Liver (tissue), 9 donors: ENCODE results near the gene DCDC2C. TPM values are rescaled to one million over a fixed set of nuclear protein-coding genes. Genes with fewer than 3 reads are reported as not detected.

Experiments
- DNase-seq: peaks from one replicate; pipeline ENCODE4 v3.0.0-alpha.2; 2017; ENCODE audit warnings: low spot score
- H3K27ac ChIP-seq, 2 donors: one replicate each; pipeline ENCODE4 v1.7.0; 2013; ENCODE audit warnings: inconsistent platforms in 2 of 2, low read length in 2 of 2, control low read depth in 1 of 2, low read depth in 1 of 2, mild to moderate bottlenecking in 1 of 2
- H3K27me3 ChIP-seq, 4 donors: one replicate each; pipeline versions ENCODE4 v1.6.1 to v1.7.0; 2013; ENCODE audit warnings: low read length in 3 of 4, inconsistent platforms in 1 of 4, mild to moderate bottlenecking in 1 of 4, moderate library complexity in 1 of 4; ENCODE audit not compliant: control insufficient read depth in 4 of 4, insufficient read depth in 4 of 4
- H3K36me3 ChIP-seq, 4 donors: one replicate each; pipeline versions ENCODE4 v1.6.1 to v1.7.0; 2013; ENCODE audit warnings: low read length in 3 of 4, mild to moderate bottlenecking in 3 of 4, low read depth in 1 of 4, moderate library complexity in 1 of 4; ENCODE audit not compliant: control insufficient read depth in 4 of 4, insufficient read depth in 3 of 4
- H3K4me1 ChIP-seq, 4 donors: one replicate each; pipeline versions ENCODE4 v1.6.1 to v1.7.0; 2013; ENCODE audit warnings: low read length in 3 of 4, mild to moderate bottlenecking in 3 of 4, moderate library complexity in 1 of 4; ENCODE audit not compliant: control insufficient read depth in 4 of 4, insufficient read depth in 4 of 4
- H3K4me3 ChIP-seq, 3 donors: one replicate each; pipeline versions ENCODE4 v1.6.1 to v1.7.0; 2013; ENCODE audit warnings: low read length in 3 of 3, control low read depth in 1 of 3, low read depth in 1 of 3, mild to moderate bottlenecking in 1 of 3
- H3K9ac ChIP-seq, 2 donors: one replicate each; pipeline ENCODE4 v1.7.0; 2013; ENCODE audit warnings: low read length in 2 of 2, mild to moderate bottlenecking in 2 of 2, moderate library complexity in 2 of 2, control low read depth in 1 of 2, low read depth in 1 of 2
- H3K9me3 ChIP-seq, 4 donors: one replicate each; pipeline versions ENCODE4 v1.6.1 to v1.7.0; 2013; ENCODE audit warnings: low read length in 3 of 4; ENCODE audit not compliant: control insufficient read depth in 4 of 4
- FOXA1 ChIP-seq: IDR thresholded peaks from 2 replicates; pipeline ENCODE4 v1.6.1; 2016; ENCODE audit warnings: antibody characterized with exemption
- FOXA2 ChIP-seq: IDR thresholded peaks from 2 replicates; pipeline ENCODE4 v1.6.1; 2016; ENCODE audit warnings: antibody characterized with exemption
- GABPA ChIP-seq, 2 donors: IDR thresholded peaks in 1 of 2; conservative IDR thresholded peaks in 1 of 2; 2 replicates each; pipeline ENCODE4 v1.6.1; 2016; ENCODE audit warnings: antibody characterized with exemption in 2 of 2, mild to moderate bottlenecking in 1 of 2, moderate library complexity in 1 of 2
- HNF4A ChIP-seq, 2 donors: conservative IDR thresholded peaks; 2 replicates each; pipeline ENCODE4 v1.6.1; 2016; ENCODE audit warnings: antibody characterized with exemption in 2 of 2, mild to moderate bottlenecking in 2 of 2
- HNF4G ChIP-seq: IDR thresholded peaks from 2 replicates; pipeline ENCODE4 v1.6.1; 2016; ENCODE audit warnings: antibody characterized with exemption
- RXRA ChIP-seq, 2 donors: IDR thresholded peaks; 2 replicates each; pipeline ENCODE4 v1.6.1; 2017 to 2018; ENCODE audit warnings: antibody characterized with exemption in 2 of 2, mild to moderate bottlenecking in 1 of 2
- SP1 ChIP-seq: IDR thresholded peaks from 2 replicates; pipeline ENCODE4 v1.6.1; 2018; ENCODE audit warnings: antibody characterized with exemption, mild to moderate bottlenecking
- WGBS: extraction: QIAGEN DNeasy Blood & Tissue Kit; methylation state at CpG from one replicate; pipeline ENCODE4 v1.1.7; 2013; 5-methylcytosine and 5-hydroxymethylcytosine counted together
- polyA plus RNA-seq, 2 donors: library from polyadenylated mRNA; stranded (reverse) in 1 of 2; unstranded in 1 of 2; fragments of 200-250 nt in 1 of 2; fragments of >200 nt in 1 of 2; fragmentation: Nextera tagmentation in 1 of 2; extraction: Ambion mirVana in 1 of 2; gene quantifications; one replicate each; pipeline versions ENCODE4 v1.2.1 to v1.2.3, GENCODE V29; 2013 to 2015
- total RNA-seq, 2 donors: library from RNA; depleted of rRNA; stranded (reverse); fragments of >200 nt; gene quantifications; one replicate each; pipeline ENCODE4 v1.2.3, GENCODE V29; 2014
- TF ChIP-seq, protein P1 (sequence below): IDR thresholded peaks from 2 replicates; pipeline ENCODE4 v1.6.1; 2016; ENCODE audit warnings: antibody characterized with exemption, mild to moderate bottlenecking
- TF ChIP-seq, protein P2 (sequence below): IDR thresholded peaks from 2 replicates; pipeline ENCODE4 v1.6.1; 2016; ENCODE audit warnings: antibody characterized with exemption
- TF ChIP-seq, protein P3 (sequence below): IDR thresholded peaks from 2 replicates; pipeline ENCODE4 v1.6.1; 2016; ENCODE audit warnings: antibody characterized with exemption
- TF ChIP-seq, protein P4 (sequence below): fragments of 150-350 bp; IDR thresholded peaks from 2 replicates; pipeline ENCODE4 v1.5.1; 2017; ENCODE audit warnings: improper control_type of control experiment, low read depth, low read length; ENCODE audit not compliant: missing input control
- donor health status: healthy.
- donor health status: healthy.
- donor health status: healthy.
- donor health status: healthy.
- donor health status: healthy.

Gene DCDC2C
- total and polyA plus RNA-seq, 4 donors: not detected

DNA sequence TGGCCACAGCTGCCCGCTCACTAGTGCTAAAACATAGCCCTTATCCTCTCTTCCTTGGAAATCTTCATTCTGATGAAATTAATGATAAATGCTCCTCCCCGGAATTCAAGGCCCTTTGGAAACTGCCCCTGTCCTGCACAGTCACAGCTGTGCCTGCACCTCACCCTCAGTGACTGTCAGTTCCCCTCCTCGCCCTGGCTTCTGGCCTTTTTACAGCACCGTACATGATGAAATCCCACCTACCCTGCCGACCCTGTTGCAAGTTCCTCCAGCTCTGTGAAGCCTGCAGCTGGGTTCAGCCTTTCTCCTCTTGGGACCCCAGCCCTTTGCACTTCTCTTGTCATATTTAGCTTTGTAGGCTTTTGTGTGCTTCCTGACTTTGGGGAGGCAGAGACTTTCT lies 48.4 kb downstream of the DCDC2C start:
- Histone ChIP-seq H3K4me3 (no peak overlapping the region), H3K4me1 (no peaks in the 10 kb centered on the region), H3K27ac (no peak overlapping the region), H3K9ac (no peak overlapping the region), H3K27me3 (no peaks in the 10 kb centered on the region), H3K9me3 (no peaks in the 10 kb centered on the region), H3K36me3 (no peaks in the 10 kb centered on the region)
- WGBS: 59% methylated on average over 5 of the region's 5 CpGs
- TF ChIP-seq FOXA2: no peak
- TF ChIP-seq, protein P1, sequence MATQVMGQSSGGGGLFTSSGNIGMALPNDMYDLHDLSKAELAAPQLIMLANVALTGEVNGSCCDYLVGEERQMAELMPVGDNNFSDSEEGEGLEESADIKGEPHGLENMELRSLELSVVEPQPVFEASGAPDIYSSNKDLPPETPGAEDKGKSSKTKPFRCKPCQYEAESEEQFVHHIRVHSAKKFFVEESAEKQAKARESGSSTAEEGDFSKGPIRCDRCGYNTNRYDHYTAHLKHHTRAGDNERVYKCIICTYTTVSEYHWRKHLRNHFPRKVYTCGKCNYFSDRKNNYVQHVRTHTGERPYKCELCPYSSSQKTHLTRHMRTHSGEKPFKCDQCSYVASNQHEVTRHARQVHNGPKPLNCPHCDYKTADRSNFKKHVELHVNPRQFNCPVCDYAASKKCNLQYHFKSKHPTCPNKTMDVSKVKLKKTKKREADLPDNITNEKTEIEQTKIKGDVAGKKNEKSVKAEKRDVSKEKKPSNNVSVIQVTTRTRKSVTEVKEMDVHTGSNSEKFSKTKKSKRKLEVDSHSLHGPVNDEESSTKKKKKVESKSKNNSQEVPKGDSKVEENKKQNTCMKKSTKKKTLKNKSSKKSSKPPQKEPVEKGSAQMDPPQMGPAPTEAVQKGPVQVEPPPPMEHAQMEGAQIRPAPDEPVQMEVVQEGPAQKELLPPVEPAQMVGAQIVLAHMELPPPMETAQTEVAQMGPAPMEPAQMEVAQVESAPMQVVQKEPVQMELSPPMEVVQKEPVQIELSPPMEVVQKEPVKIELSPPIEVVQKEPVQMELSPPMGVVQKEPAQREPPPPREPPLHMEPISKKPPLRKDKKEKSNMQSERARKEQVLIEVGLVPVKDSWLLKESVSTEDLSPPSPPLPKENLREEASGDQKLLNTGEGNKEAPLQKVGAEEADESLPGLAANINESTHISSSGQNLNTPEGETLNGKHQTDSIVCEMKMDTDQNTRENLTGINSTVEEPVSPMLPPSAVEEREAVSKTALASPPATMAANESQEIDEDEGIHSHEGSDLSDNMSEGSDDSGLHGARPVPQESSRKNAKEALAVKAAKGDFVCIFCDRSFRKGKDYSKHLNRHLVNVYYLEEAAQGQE: no peak
- no peak for TF ChIP-seq GABPA (IDR thresholded peaks at IDR 0.05 in 1 of 2, conservative IDR thresholded peaks at IDR 0.05 in 1 of 2)
- TF ChIP-seq RXRA (IDR thresholded peaks at IDR 0.05): no peak
- DNase-seq: no peak

DNA sequence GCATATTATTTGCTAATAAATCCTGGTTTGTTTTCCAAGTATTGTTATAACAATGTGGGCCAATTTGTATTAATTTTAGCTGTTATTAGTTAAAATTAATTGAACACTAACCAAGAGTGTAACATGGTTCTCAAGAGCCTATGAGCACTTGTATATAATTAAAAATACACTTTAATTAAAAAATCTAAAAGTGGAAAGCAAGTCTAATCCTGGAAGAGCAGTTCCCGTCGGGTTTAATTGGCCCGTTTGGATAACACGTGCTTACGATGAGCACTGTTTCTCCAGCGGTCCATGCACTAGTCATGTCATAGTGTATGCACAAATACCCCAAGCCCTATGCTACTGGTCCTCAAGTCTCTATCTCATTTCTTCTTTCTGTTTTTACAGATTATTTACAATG lies 49.0 kb downstream of the DCDC2C start:
- no peak for DNase-seq
- Histone ChIP-seq H3K4me1 (no peaks in the 10 kb centered on the region), H3K27ac (no peak overlapping the region), H3K36me3 (no peaks in the 10 kb centered on the region), H3K9me3 (no peaks in the 10 kb centered on the region), H3K27me3 (no peaks in the 10 kb centered on the region), H3K4me3 (no peak overlapping the region), H3K9ac (no peak overlapping the region)
- WGBS: 90% methylated on average over 6 of the region's 6 CpGs
- TF ChIP-seq, protein P2, sequence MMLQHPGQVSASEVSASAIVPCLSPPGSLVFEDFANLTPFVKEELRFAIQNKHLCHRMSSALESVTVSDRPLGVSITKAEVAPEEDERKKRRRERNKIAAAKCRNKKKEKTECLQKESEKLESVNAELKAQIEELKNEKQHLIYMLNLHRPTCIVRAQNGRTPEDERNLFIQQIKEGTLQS: no peak
- TF ChIP-seq HNF4G: no peak
- TF ChIP-seq, protein P3, sequence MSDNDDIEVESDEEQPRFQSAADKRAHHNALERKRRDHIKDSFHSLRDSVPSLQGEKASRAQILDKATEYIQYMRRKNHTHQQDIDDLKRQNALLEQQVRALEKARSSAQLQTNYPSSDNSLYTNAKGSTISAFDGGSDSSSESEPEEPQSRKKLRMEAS: no peak
- no peak for TF ChIP-seq FOXA2
- TF ChIP-seq RXRA (IDR thresholded peaks at IDR 0.05): no peak
- no peak for TF ChIP-seq HNF4A (conservative IDR thresholded peaks at IDR 0.05)

DNA sequence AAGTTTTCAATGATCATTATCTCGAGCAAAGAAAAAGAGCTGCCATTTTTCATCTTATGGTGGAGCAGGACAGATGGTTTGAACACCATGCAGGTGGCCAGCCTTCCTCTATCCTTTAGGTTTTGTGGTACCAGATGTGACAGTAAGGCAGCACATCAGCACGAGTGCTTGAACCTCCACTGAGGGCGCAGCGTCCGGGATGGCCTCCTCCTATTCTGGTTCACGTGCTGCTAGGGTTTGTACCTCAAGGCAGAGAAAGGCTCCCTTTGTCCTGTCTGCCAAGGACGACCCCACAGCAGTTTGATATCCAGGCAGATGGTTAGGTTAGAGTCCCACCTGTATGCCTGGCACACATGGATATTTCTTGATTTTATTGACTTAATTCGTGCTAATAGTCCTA lies 50.2 kb downstream of the DCDC2C start:
- TF ChIP-seq RXRA (IDR thresholded peaks at IDR 0.05) (no peak), SP1 (no peak), FOXA1 (no peak)
- TF ChIP-seq, protein P4, sequence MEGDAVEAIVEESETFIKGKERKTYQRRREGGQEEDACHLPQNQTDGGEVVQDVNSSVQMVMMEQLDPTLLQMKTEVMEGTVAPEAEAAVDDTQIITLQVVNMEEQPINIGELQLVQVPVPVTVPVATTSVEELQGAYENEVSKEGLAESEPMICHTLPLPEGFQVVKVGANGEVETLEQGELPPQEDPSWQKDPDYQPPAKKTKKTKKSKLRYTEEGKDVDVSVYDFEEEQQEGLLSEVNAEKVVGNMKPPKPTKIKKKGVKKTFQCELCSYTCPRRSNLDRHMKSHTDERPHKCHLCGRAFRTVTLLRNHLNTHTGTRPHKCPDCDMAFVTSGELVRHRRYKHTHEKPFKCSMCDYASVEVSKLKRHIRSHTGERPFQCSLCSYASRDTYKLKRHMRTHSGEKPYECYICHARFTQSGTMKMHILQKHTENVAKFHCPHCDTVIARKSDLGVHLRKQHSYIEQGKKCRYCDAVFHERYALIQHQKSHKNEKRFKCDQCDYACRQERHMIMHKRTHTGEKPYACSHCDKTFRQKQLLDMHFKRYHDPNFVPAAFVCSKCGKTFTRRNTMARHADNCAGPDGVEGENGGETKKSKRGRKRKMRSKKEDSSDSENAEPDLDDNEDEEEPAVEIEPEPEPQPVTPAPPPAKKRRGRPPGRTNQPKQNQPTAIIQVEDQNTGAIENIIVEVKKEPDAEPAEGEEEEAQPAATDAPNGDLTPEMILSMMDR: no peak
- TF ChIP-seq, protein P2: no peak
- WGBS: 76% methylated on average over 8 of the region's 8 CpGs
- DNase-seq: no peak

More for the DNA sequence above, 50.2 kb downstream of the DCDC2C start:
- Histone ChIP-seq H3K4me3 (no peak overlapping the region), H3K27ac (no peak overlapping the region), H3K27me3 (no peaks in the 10 kb centered on the region), H3K4me1 (no peaks in the 10 kb centered on the region), H3K9ac (no peak overlapping the region), H3K9me3 (no peaks in the 10 kb centered on the region), H3K36me3 (no peaks in the 10 kb centered on the region)
